GM13977 (cell line): Measurements from ENCODE around the gene GALNT9.

Experiments used
- DNase-seq: peaks from one replicate; pipeline ENCODE4 v3.0.0; 2012; ENCODE audit warnings: low spot score
- CTCF ChIP-seq: IDR thresholded peaks from 2 replicates; pipeline ENCODE4 v1.5.1; 2012; ENCODE audit warnings: mild to moderate bottlenecking, control low read depth; ENCODE audit not compliant: insufficient read depth; ENCODE audit errors: extremely low read depth, missing control alignments
- in situ Hi-C: fragments of 300-500 bp; cut with MboI; formaldehyde crosslinking; loops from one replicate; pipeline ENCODE4 v1.12.0; 2022; ENCODE audit warnings: low sequenced_read_pairs, low pct_unique_long_range_greater_than_20kb, mixed read lengths, inconsistent platforms; ENCODE audit not compliant: unreplicated experiment

The GALNT9 gene

GRCh38 chr12:132272711-132273110 is 56.7 kb downstream of the GALNT9 start:
- no peak for DNase-seq
- TF ChIP-seq CTCF, result no peak
- in situ Hi-C loops, result no loop called here

- DNase-seq, result no peak
- in situ Hi-C loops, result no loop called here
- TF ChIP-seq CTCF, result no peak
Observed at GRCh38 chr12:132271755-132272092, 57.7 kb downstream of the GALNT9 start.

- no peak for TF ChIP-seq CTCF
- in situ Hi-C loops, result no loop called here
Observed at GRCh38 chr12:132270969-132271754, 58.2 kb downstream of the GALNT9 start.

GRCh38 chr12:132270516-132270915 is 58.9 kb downstream of the GALNT9 start:
- in situ Hi-C loops, result no loop called here
- no peak for TF ChIP-seq CTCF
- DNase-seq, result no peak

More at GRCh38 chr12:132270969-132271754, 58.2 kb downstream of the GALNT9 start:
- DNase-seq, result no peak

GRCh38 chr12:132269271-132269968 is 60.0 kb downstream of the GALNT9 start:
- in situ Hi-C loops, result no loop called here
- no peak for DNase-seq
- TF ChIP-seq CTCF, result no peak

GRCh38 chr12:132268674-132269073 is 60.7 kb downstream of the GALNT9 start:
- no peak for DNase-seq
- in situ Hi-C loops, result no loop called here
- TF ChIP-seq CTCF, result no peak
